Epithelial cell of esophagus (primary cell): ENCODE measurements around the gene GRIK2.

Experiments used
- DNase-seq: peaks from one replicate; pipeline ENCODE4 v3.0.0; 2010; ENCODE audit warnings: low read depth
- H3K4me3 ChIP-seq: 2 replicates; pipeline ENCODE4 v1.5.1; 2011; ENCODE audit warnings: mild to moderate bottlenecking, low read length, control low read depth
- CTCF ChIP-seq: IDR thresholded peaks from 2 replicates; pipeline ENCODE4 v1.5.1; 2011; ENCODE audit warnings: low read depth, mild to moderate bottlenecking, low read length, control low read depth, inconsistent platforms; ENCODE audit not compliant: insufficient read depth; ENCODE audit errors: missing control alignments

Gene GRIK2

GRCh38 chr6:101422251-101422650 lies 28.7 kb downstream of the GRIK2 start:
- no peak overlapping the region for H3K4me3 ChIP-seq
- DNase-seq: no peak
- TF ChIP-seq CTCF: no peak

- TF ChIP-seq CTCF: no peak
- no peak overlapping the region for H3K4me3 ChIP-seq
- no peak for DNase-seq
These were observed 29.3 kb downstream of the GRIK2 start for GRCh38 chr6:101422811-101423210.

GRCh38 chr6:101429270-101429669 lies 35.8 kb downstream of the GRIK2 start:
- no peak for TF ChIP-seq CTCF
- peak; percentile 9 for DNase-seq

GRCh38 chr6:101429845-101430244 lies 36.3 kb downstream of the GRIK2 start:
- no peak for TF ChIP-seq CTCF
- H3K4me3 ChIP-seq: no peak overlapping the region
- DNase-seq: no peak

More at GRCh38 chr6:101429270-101429669, 35.8 kb downstream of the GRIK2 start:
- H3K4me3 ChIP-seq: no peak overlapping the region

- no peak for TF ChIP-seq CTCF
- no peak for DNase-seq
These were observed 39.6 kb downstream of the GRIK2 start for GRCh38 chr6:101433141-101433540.

GRCh38 chr6:101434601-101435000 lies 41.1 kb downstream of the GRIK2 start:
- DNase-seq: no peak
- TF ChIP-seq CTCF: no peak
- H3K4me3 ChIP-seq: no peak overlapping the region

More at GRCh38 chr6:101433141-101433540, 39.6 kb downstream of the GRIK2 start:
- no peak overlapping the region for H3K4me3 ChIP-seq

- no peak overlapping the region for H3K4me3 ChIP-seq
- DNase-seq: no peak
- no peak for TF ChIP-seq CTCF
These were observed 41.5 kb downstream of the GRIK2 start for GRCh38 chr6:101435038-101435437.
